Liver (tissue), 3 donors: ENCODE measurements around the gene IKBKE.

Source experiments
- ATF3 ChIP-seq: IDR thresholded peaks from 2 replicates; pipeline ENCODE4 v1.6.1; 2016; ENCODE audit warnings: antibody characterized with exemption
- CTCF ChIP-seq: fragments of 150-350 bp; IDR thresholded peaks from 2 replicates; pipeline ENCODE4 v1.5.1; 2017; ENCODE audit warnings: improper control_type of control experiment, low read depth, low read length; ENCODE audit not compliant: missing input control
- GABPA ChIP-seq, 2 donors: IDR thresholded peaks in 1 of 2; conservative IDR thresholded peaks in 1 of 2; 2 replicates each; pipeline ENCODE4 v1.6.1; 2016; ENCODE audit warnings: antibody characterized with exemption in 2 of 2, mild to moderate bottlenecking in 1 of 2, moderate library complexity in 1 of 2
- HNF4A ChIP-seq, 2 donors: conservative IDR thresholded peaks; 2 replicates each; pipeline ENCODE4 v1.6.1; 2016; ENCODE audit warnings: antibody characterized with exemption in 2 of 2, mild to moderate bottlenecking in 2 of 2
- MAX ChIP-seq: IDR thresholded peaks from 2 replicates; pipeline ENCODE4 v1.6.1; 2016; ENCODE audit warnings: antibody characterized with exemption
- NR2F2 ChIP-seq: IDR thresholded peaks from 2 replicates; pipeline ENCODE4 v1.6.1; 2016; ENCODE audit warnings: antibody characterized with exemption
- RAD21 ChIP-seq, 2 donors: IDR thresholded peaks; 2 replicates each; pipeline ENCODE4 v1.6.1; 2016; ENCODE audit warnings: antibody characterized with exemption in 2 of 2, mild to moderate bottlenecking in 2 of 2
- REST ChIP-seq: IDR thresholded peaks from 2 replicates; pipeline ENCODE4 v1.6.1; 2016; ENCODE audit warnings: antibody characterized with exemption, mild to moderate bottlenecking
- SP1 ChIP-seq: IDR thresholded peaks from 2 replicates; pipeline ENCODE4 v1.6.1; 2018; ENCODE audit warnings: antibody characterized with exemption, mild to moderate bottlenecking
- YY1 ChIP-seq: IDR thresholded peaks from 2 replicates; pipeline ENCODE4 v1.6.1; 2016; ENCODE audit warnings: antibody characterized with exemption, mild to moderate bottlenecking
- ZBTB33 ChIP-seq: IDR thresholded peaks from 2 replicates; pipeline ENCODE4 v1.6.1; 2016; ENCODE audit warnings: antibody characterized with exemption
- donor health status: healthy.
- donor health status: healthy.

- TF ChIP-seq CTCF = no peak
- no peak for TF ChIP-seq RAD21 (IDR thresholded peaks at IDR 0.05)
- TF ChIP-seq GABPA (IDR thresholded peaks at IDR 0.05 in 1 of 2, conservative IDR thresholded peaks at IDR 0.05 in 1 of 2) = no peak
- no peak for TF ChIP-seq MAX
- no peak for TF ChIP-seq SP1
- no peak for TF ChIP-seq YY1
- TF ChIP-seq REST = no peak
- no peak for TF ChIP-seq ATF3
- no peak for TF ChIP-seq ZBTB33
- TF ChIP-seq NR2F2 = no peak
- no peak for TF ChIP-seq HNF4A (conservative IDR thresholded peaks at IDR 0.05)
These were observed 2.2 kb downstream of the IKBKE start for GRCh38 chr1:206472454-206472853.
